IMR-90 (cell line): ENCODE data around the gene PLN. TPM values are rescaled to one million over a fixed set of nuclear protein-coding genes. Genes with fewer than 3 reads are reported as not detected.

ENCODE experiments used
- ATAC-seq: fragments of 200-7000 bp; cut with Tn5 transposase; 2 replicates; pipeline ENCODE4 v1.9.1; 2020; ENCODE audit warnings: low read depth, mild to moderate bottlenecking, moderate library complexity
- BruUV-seq: library from RNA; stranded (reverse); fragments of 400-500 nt; replicated peaks from 2 replicates; lab custom pipeline; 2021; lab: Mats Ljungman, UMichigan
- CTCF ChIA-PET: fragments of 300-600 bp; formaldehyde crosslinking; extraction: SDS; loops from one replicate; lab custom pipeline; 2021; ENCODE audit warnings: antibody characterized with exemption; lab: Yijun Ruan, JAX
- POLR2A ChIA-PET: fragments of 300-600 bp; sonication (Branson Sonifier 250); formaldehyde crosslinking; loops from one replicate; lab custom pipeline; 2022; ENCODE audit warnings: antibody characterized with exemption; ENCODE audit not compliant: unreplicated experiment; lab: Charles Lee
- DNase-seq: peaks from one replicate; pipeline ENCODE4 v3.0.0; 2013
- H2AFZ ChIP-seq: replicated peaks from 2 replicates; pipeline ENCODE3; 2013; ENCODE audit warnings: low read length, mild to moderate bottlenecking; ENCODE audit not compliant: poor library complexity
- H2AK5ac ChIP-seq: 2 replicates; pipeline ENCODE4 v1.6.1; 2013; ENCODE audit warnings: low read depth, low read length, inconsistent platforms
- H2AK9ac ChIP-seq: replicated peaks from 2 replicates; pipeline ENCODE3; 2013; ENCODE audit warnings: mild to moderate bottlenecking, low read depth, low read length, moderate library complexity; ENCODE audit not compliant: poor library complexity
- H2BK120ac ChIP-seq: 2 replicates; pipeline ENCODE4 v1.6.1; 2013; ENCODE audit warnings: low read depth, low read length, inconsistent platforms
- H2BK15ac ChIP-seq: 3 replicates; pipeline ENCODE4 v1.6.1; 2013; ENCODE audit warnings: low read depth, low read length, inconsistent platforms
- H2BK20ac ChIP-seq: 2 replicates; pipeline ENCODE4 v1.6.1; 2013; ENCODE audit warnings: low read depth, mild to moderate bottlenecking, inconsistent platforms, low read length, moderate library complexity
- H2BK5ac ChIP-seq: 2 replicates; pipeline ENCODE4 v1.6.1; 2013; ENCODE audit warnings: mild to moderate bottlenecking, low read depth, low read length, inconsistent platforms; ENCODE audit not compliant: poor library complexity, severe bottlenecking
- H3K14ac ChIP-seq: replicated peaks from 2 replicates; pipeline ENCODE4 v1.6.1; 2013; ENCODE audit warnings: low read depth, low read length, inconsistent platforms
- H3K18ac ChIP-seq: 2 replicates; pipeline ENCODE4 v1.6.1; 2013; ENCODE audit warnings: low read depth, low read length, control low read depth
- H3K23ac ChIP-seq: 2 replicates; pipeline ENCODE4 v1.6.1; 2013; ENCODE audit warnings: low read depth, low read length, inconsistent platforms
- H3K27ac ChIP-seq: 2 replicates; pipeline ENCODE4 v1.5.1; 2013; ENCODE audit warnings: mild to moderate bottlenecking, control low read depth, low read length; ENCODE audit not compliant: insufficient read depth
- H3K27me3 ChIP-seq: 2 replicates; pipeline ENCODE4 v1.6.1; 2013; ENCODE audit warnings: low read length; ENCODE audit not compliant: control insufficient read depth, insufficient read depth
- H3K36me3 ChIP-seq: 2 replicates; pipeline ENCODE4 v1.6.1; 2013; ENCODE audit warnings: low read length, mixed read lengths; ENCODE audit not compliant: control insufficient read depth, insufficient read depth
- H3K4ac ChIP-seq: 2 replicates; pipeline ENCODE4 v1.6.1; 2013; ENCODE audit warnings: low read depth, low read length, inconsistent platforms
- H3K4me1 ChIP-seq: 2 replicates; pipeline ENCODE4 v1.6.1; 2013; ENCODE audit warnings: low read length, mixed read lengths; ENCODE audit not compliant: control insufficient read depth, insufficient read depth
- H3K4me2 ChIP-seq: 2 replicates; pipeline ENCODE4 v1.6.1; 2013; ENCODE audit warnings: low read depth, mild to moderate bottlenecking, control low read depth, low read length, moderate library complexity
- H3K4me3 ChIP-seq: 2 replicates; pipeline ENCODE4 v1.5.1; 2013; ENCODE audit warnings: low read depth, mild to moderate bottlenecking, control low read depth, low read length, moderate library complexity; ENCODE audit not compliant: insufficient read depth
- H3K56ac ChIP-seq: 2 replicates; pipeline ENCODE4 v1.6.1; 2013; ENCODE audit warnings: low read length, inconsistent platforms; ENCODE audit not compliant: insufficient read depth; ENCODE audit errors: extremely low read depth
- H3K79me1 ChIP-seq, 2 experiments: 2 replicates each; pipeline ENCODE4 v1.6.1; 2013; ENCODE audit warnings: low read length in 2 of 2, inconsistent platforms in 1 of 2, low read depth in 1 of 2
- H3K9ac ChIP-seq: 2 replicates; pipeline ENCODE4 v1.6.1; 2013; ENCODE audit warnings: low read depth, low read length, control low read depth
- H3K9me1 ChIP-seq: 2 replicates; pipeline ENCODE4 v1.6.1; 2013; ENCODE audit warnings: low read length, inconsistent platforms; ENCODE audit not compliant: insufficient read depth
- H3K9me3 ChIP-seq: 2 replicates; pipeline ENCODE4 v1.6.1; 2013; ENCODE audit warnings: low read length; ENCODE audit not compliant: control insufficient read depth, insufficient read depth
- H4K20me1 ChIP-seq: 2 replicates; pipeline ENCODE4 v1.6.1; 2013; ENCODE audit warnings: low read length, inconsistent platforms; ENCODE audit not compliant: insufficient read depth
- H4K5ac ChIP-seq: 2 replicates; pipeline ENCODE4 v1.6.1; 2013; ENCODE audit warnings: mild to moderate bottlenecking, low read depth, low read length, control low read depth
- H4K8ac ChIP-seq, 2 experiments: 2 replicates each; pipeline ENCODE4 v1.6.1; 2013; ENCODE audit warnings: low read depth in 2 of 2, low read length in 2 of 2, control low read depth in 1 of 2, inconsistent platforms in 1 of 2
- H4K91ac ChIP-seq: 2 replicates; pipeline ENCODE4 v1.6.1; 2013; ENCODE audit warnings: low read depth, low read length, inconsistent platforms; ENCODE audit not compliant: insufficient read depth
- CEBPB ChIP-seq: IDR thresholded peaks from 2 replicates; pipeline ENCODE4 v1.6.1; 2012; ENCODE audit warnings: low read depth, low read length, improper control_type of control experiment
- CHD1 ChIP-seq: IDR thresholded peaks from 2 replicates; pipeline ENCODE4 v1.6.1; 2012; ENCODE audit warnings: low read depth, low read length, improper control_type of control experiment
- ELK1 ChIP-seq: fragments of 150-350 bp; IDR thresholded peaks from 2 replicates; pipeline ENCODE4 v1.6.1; 2016; ENCODE audit warnings: low read depth, mild to moderate bottlenecking, low read length, moderate library complexity, borderline replicate concordance
- FOS ChIP-seq: fragments of 150-350 bp; IDR thresholded peaks from 2 replicates; pipeline ENCODE4 v1.6.1; 2016; ENCODE audit warnings: low read depth, low read length
- MAFK ChIP-seq: IDR thresholded peaks from 2 replicates; pipeline ENCODE4 v1.6.1; 2012; ENCODE audit warnings: low read depth, low read length, improper control_type of control experiment
- MAZ ChIP-seq: IDR thresholded peaks from 2 replicates; pipeline ENCODE4 v1.6.1; 2012; ENCODE audit warnings: low read depth, mild to moderate bottlenecking, low read length, improper control_type of control experiment, moderate library complexity, borderline replicate concordance
- RFX5 ChIP-seq: IDR thresholded peaks from 2 replicates; pipeline ENCODE4 v1.8.0; 2012; ENCODE audit warnings: low read depth, mild to moderate bottlenecking, low read length, moderate library complexity
- WGBS, 2 experiments: methylation state at CpG; one replicate each; pipeline versions ENCODE4 v1.1.5 to v1.1.7; 2013; ENCODE audit warnings: missing lambda C conversion rate in 2 of 2; ENCODE audit not compliant: insufficient read length in 1 of 2; ENCODE audit errors: extremely low coverage in 2 of 2; 5-methylcytosine and 5-hydroxymethylcytosine counted together
- dilution Hi-C: fragments of 300-500 bp; cut with HindIII; formaldehyde crosslinking; loops from one replicate; pipeline ENCODE4 v1.14.3; 2018; ENCODE audit warnings: low sequenced_read_pairs; ENCODE audit not compliant: unreplicated experiment
- in situ Hi-C: fragments of 300-500 bp; cut with MboI; formaldehyde crosslinking; loops from 3 replicates; pipeline ENCODE4 v1.14.3; 2019; ENCODE audit warnings: low sequenced_read_pairs, inconsistent platforms, mixed read lengths
- intact Hi-C: fragments of 100-400 bp; cut with micrococcal nuclease; formaldehyde crosslinking; loops from 2 replicates; pipeline ENCODE4 v1.10.0; 2022
- polyA plus RNA-seq, 3 experiments: library from polyadenylated mRNA; depleted of rRNA; stranded (reverse); fragments of >200 nt; gene quantifications; 2 replicates each; pipeline ENCODE4 v1.2.3, GENCODE V29; 2012; ENCODE audit warnings: low replicate concordance in 1 of 3
- total RNA-seq: library from RNA; depleted of rRNA; stranded (reverse); fragments of >200 nt; gene quantifications from 2 replicates; pipeline ENCODE4 v1.2.3, GENCODE V29; 2012
- TF ChIP-seq, protein P1 (sequence below): conservative IDR thresholded peaks from 2 replicates; pipeline ENCODE4 v1.5.1; 2012; ENCODE audit warnings: mild to moderate bottlenecking, low read depth, low read length, improper control_type of control experiment

PLN gene
- total and polyA plus RNA-seq, 2 of the 4 experiments (the other 2 are of a cell fraction): under 0.01 TPM; not detected in 1

GRCh38 chr6:118577972-118578371 is 29.9 kb downstream of the PLN start:
- H2BK5ac ChIP-seq: no peak overlapping the region
- 57% methylated on average over 2 of the region's 4 CpGs; no CpG with 5 or more reads in 1 of the 2 experiments for WGBS, 2 experiments
- ChIA-PET CTCF (no interaction called here), POLR2A (no interaction called here)
- peaks cover 8% of the 10 kb centered on the region for H3K4me1 ChIP-seq
- H3K36me3 ChIP-seq: peaks cover 10% of the 10 kb centered on the region
- H3K79me1 ChIP-seq: peaks cover 38 to 55% of the 10 kb centered on the region in 2 experiments
- H2BK120ac ChIP-seq: no peak overlapping the region
- peaks cover 16% of the 10 kb centered on the region for H3K9me3 ChIP-seq
- DNase-seq (no peak), ATAC-seq (no peak)
- H4K91ac ChIP-seq: no peak overlapping the region
- TF ChIP-seq FOS (no peak), ELK1 (no peak), CHD1 (no peak), RFX5 (no peak), MAFK (no peak), MAZ (no peak), CEBPB (no peak)
- TF ChIP-seq, protein P1, sequence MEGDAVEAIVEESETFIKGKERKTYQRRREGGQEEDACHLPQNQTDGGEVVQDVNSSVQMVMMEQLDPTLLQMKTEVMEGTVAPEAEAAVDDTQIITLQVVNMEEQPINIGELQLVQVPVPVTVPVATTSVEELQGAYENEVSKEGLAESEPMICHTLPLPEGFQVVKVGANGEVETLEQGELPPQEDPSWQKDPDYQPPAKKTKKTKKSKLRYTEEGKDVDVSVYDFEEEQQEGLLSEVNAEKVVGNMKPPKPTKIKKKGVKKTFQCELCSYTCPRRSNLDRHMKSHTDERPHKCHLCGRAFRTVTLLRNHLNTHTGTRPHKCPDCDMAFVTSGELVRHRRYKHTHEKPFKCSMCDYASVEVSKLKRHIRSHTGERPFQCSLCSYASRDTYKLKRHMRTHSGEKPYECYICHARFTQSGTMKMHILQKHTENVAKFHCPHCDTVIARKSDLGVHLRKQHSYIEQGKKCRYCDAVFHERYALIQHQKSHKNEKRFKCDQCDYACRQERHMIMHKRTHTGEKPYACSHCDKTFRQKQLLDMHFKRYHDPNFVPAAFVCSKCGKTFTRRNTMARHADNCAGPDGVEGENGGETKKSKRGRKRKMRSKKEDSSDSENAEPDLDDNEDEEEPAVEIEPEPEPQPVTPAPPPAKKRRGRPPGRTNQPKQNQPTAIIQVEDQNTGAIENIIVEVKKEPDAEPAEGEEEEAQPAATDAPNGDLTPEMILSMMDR: no peak
- no peak overlapping the region for H4K8ac ChIP-seq
- H3K23ac ChIP-seq: no peak overlapping the region
- H3K9me1 ChIP-seq: no peaks in the 10 kb centered on the region
- H4K5ac ChIP-seq: no peak overlapping the region
- no peak overlapping the region for H3K4me2 ChIP-seq
- H3K9ac ChIP-seq: no peak overlapping the region
- dilution Hi-C loops: no loop called here
- intact Hi-C loops: no loop called here
- no peak overlapping the region for H2AFZ ChIP-seq
- H3K27ac ChIP-seq: no peak overlapping the region
- no peak overlapping the region for H3K4me3 ChIP-seq
- no peaks in the 10 kb centered on the region for H4K20me1 ChIP-seq
- H3K14ac ChIP-seq: no peak overlapping the region
- no peak overlapping the region for H2AK5ac ChIP-seq
- H3K27me3 ChIP-seq: no peaks in the 10 kb centered on the region
- H3K18ac ChIP-seq: no peak overlapping the region
- no peak overlapping the region for H2BK20ac ChIP-seq
- H3K56ac ChIP-seq: no peak overlapping the region
- H3K4ac ChIP-seq: no peak overlapping the region
- no peak overlapping the region for H2BK15ac ChIP-seq
- no peak overlapping the region for H2AK9ac ChIP-seq
- BruUV-seq: no TSS peak
- in situ Hi-C loops: no loop called here
